ENCODE measurements around the gene PMF1.
A peak's percentile ranks its signal among the peaks of the same experiment; 100 is the strongest.

The PMF1 gene

DNA sequence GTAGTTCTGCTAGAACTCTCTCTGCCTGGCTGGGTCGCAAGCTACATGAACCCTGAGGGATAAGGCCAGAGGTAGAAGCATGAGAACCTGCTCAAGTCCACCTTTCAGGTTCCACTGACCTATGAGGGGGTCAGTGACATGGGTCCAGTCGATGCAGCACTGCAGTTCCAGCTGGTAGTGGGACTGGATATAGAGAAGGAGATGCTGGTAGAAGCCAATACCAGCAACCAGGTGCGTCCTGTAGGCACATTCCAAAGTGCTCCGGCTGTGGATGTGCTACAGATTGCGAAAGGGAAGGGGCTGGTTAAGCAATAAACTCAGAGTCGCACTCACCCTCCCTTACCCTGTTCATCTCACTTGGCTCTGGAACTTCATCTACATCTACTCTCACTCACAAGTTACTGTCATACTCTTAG lies 64.2 kb downstream of the PMF1 start:
- no peak for TF ChIP-seq CTCF (IDR thresholded peaks at IDR 0.05; ENCODE audit: extremely low read depth, missing control alignments)
- no peak for DNase-seq (ENCODE audit: low spot score)

GRCh38 chr1:156279837-156280236 lies 67.0 kb downstream of the PMF1 start:
- no peak for DNase-seq (ENCODE audit: low spot score)
- TF ChIP-seq CTCF (IDR thresholded peaks at IDR 0.05; ENCODE audit: extremely low read depth, missing control alignments) = no peak

GRCh38 chr1:156281281-156281680 lies 68.5 kb downstream of the PMF1 start:
- TF ChIP-seq CTCF (IDR thresholded peaks at IDR 0.05; ENCODE audit: extremely low read depth, missing control alignments) = peak; percentile 15
- peak; percentile 57 for DNase-seq (ENCODE audit: low spot score)

DNA sequence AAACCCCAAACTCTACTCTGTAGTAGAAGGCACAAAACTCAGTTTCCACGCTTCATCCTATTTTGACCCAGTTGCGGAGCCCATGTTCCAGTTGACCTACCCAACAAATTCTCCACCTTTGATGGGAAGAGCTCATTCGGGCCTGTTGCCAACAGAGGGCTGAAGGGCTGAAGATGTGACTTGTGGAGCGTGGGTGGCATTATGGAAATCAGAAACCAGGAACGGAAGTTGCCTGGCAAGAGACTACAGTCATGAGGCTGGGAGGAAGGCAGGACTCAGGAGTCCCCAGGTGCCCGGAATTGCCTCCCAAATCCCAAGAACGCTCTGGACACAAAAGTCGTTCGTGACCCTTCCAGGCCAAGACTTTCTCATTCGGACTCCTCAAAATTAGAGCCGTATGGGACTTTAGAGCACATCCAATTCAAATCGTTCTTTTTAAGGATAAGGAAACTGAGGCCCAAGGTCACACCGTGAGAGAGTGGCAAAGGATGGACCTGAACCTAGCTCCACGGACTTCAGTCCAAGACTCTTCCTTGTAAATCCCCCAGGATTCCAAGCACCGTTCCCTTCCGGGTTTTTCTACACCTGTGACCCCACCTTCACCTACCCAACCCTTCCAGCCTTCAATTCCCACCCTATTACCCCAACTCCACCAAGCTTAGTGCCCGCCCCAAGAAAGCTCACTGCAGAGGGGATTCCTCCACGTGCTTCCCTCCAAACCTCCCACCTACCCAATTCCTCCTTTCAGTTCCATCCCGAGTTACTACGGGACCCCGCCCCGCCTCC lies 69.1 kb downstream of the PMF1 start:
- TF ChIP-seq CTCF (IDR thresholded peaks at IDR 0.05; ENCODE audit: extremely low read depth, missing control alignments) = no peak
- no peak for DNase-seq (ENCODE audit: low spot score)

GRCh38 chr1:156282479-156283222 lies 69.8 kb downstream of the PMF1 start, which contains the start of gene SMG5:
Gene SMG5, minus strand, starts transcription at chr1:156282825. Its CDS starts 145 bp downstream, at chr1:156282680.
- peak; percentile 97 for DNase-seq (ENCODE audit: low spot score)
- no peak for TF ChIP-seq CTCF (IDR thresholded peaks at IDR 0.05; ENCODE audit: extremely low read depth, missing control alignments)

- no peak for DNase-seq (ENCODE audit: low spot score)
- no peak for TF ChIP-seq CTCF (IDR thresholded peaks at IDR 0.05; ENCODE audit: extremely low read depth, missing control alignments)
Observed at GRCh38 chr1:156283521-156283920, 70.7 kb downstream of the PMF1 start.

GRCh38 chr1:156284112-156284511 lies 71.3 kb downstream of the PMF1 start, which contains the start of gene TMEM79:
Gene TMEM79, plus strand, starts transcription at chr1:156284325. Its CDS starts 902 bp downstream, at chr1:156285227.
- no peak for DNase-seq (ENCODE audit: low spot score)
- TF ChIP-seq CTCF (IDR thresholded peaks at IDR 0.05; ENCODE audit: extremely low read depth, missing control alignments) = no peak

All from GM20000 (cell line).